HG03103 (cell line): ENCODE measurements around the gene SLX4IP.
A peak's percentile ranks its signal among the peaks of the same experiment; 100 is the strongest.
"Not testable (repeated sequence)": the region's sequence is repeated elsewhere in the genome, so short reads cannot be mapped to it uniquely, and the experiment has no call there.

Experiments
- ATAC-seq: cut with Tn5 transposase; IDR thresholded peaks from one replicate; pipeline ENCODE4 v1.9.1; 2021; ENCODE audit warnings: low read depth; ENCODE audit not compliant: unreplicated experiment

Gene SLX4IP

DNA sequence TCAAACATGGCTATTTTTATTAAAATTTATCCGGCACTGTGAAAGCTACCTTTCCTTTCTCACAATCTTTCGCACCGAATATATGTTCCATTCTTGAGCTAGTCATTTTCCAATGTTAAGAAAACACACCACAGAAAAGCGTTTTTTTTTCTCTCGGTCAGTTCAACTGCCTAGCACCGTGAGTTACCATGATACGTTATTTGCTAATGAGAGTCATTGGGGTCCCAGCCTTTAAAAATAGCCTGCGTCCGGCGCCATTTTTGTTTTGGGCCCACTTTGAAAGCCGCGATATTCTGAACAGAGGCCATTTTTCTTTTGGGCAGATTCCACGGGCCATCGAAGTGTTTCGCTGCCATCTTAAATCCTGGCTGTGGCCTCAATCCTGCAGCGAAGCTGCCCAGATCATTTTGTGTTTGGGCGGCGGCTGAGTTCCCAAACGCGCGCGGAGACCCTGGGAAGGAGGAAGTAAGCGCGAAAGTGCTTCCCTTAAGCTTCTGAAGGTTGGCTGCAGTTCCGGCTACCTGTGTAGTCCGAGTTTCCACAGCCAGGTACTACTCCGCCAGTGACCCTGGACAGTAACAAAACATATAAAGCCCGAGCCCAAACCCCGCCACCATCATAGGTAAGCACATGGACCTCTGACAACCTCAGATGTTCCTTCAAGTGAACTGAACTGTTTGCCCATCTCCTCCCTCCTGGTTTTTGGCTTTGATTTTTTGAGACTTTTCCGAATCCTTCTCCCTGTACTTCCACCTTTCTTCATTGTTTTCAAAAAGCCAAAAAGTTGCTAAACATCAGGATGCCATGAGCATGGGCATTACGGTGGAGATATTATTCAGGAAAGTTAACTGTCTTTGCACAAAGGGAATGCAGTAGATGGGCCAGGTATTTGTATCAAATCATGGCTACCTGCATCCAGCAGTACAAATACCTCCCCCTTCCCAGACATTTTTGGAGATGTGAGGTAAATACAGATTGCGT, at the start of gene SLX4IP:
Gene SLX4IP, plus strand, starts transcription at position 474 of the 981 bp plus-strand sequence. CDS start 22,900 bp downstream, outside the sequence.
- ATAC-seq, result peak; percentile 58

DNA sequence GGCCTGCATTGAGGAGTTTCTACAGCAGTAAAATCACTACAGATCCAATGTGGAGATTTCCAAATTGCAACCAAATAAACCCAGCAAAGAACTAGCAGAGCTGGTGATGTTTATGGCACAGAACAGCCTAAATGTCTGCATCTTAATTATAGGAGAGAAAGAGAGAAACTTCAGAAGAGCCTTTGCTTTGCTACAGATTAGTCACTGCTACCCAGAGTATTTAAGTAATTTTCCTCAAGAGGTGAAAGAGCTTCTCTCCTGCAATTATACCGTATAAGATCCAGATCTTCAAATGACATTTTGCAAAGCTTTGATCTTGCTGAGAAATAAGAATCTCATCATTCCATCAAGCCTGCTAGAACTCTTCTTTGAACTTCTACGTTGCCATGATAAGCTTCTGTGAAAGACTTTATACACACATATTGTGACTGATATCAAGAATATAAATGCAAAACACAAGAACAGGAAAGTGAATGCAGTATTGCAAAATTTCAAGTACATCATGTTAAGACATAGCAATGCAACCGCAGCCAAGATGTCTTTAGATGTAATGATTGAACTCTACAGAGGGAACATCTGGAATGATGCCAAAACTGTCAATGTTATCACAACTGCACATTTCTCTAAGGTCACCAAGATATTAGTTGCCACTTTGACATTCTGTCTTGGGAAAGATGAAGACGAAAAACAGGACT, 49.1 kb upstream of the SLX4IP start:
- ATAC-seq, result no peak

DNA sequence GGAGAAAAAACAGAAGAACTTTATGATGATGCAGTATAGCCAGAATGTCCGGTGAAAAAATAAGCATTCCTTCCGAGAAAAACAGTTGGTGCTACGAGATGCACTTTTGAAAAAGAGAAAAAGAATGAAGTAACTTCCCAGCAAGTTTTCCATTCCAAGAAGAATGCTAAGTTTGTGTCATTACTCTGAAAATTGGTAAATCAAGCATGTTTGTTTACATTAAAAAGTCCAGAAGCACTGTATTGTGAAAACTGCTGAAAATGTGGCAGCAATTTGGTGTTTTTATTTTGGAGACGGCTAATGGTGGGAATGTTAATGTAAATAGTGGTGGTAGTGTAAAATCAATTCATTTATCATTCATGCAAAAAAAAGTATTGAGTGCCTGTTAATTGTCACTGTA, 47.4 kb upstream of the SLX4IP start:
- no peak for ATAC-seq

DNA sequence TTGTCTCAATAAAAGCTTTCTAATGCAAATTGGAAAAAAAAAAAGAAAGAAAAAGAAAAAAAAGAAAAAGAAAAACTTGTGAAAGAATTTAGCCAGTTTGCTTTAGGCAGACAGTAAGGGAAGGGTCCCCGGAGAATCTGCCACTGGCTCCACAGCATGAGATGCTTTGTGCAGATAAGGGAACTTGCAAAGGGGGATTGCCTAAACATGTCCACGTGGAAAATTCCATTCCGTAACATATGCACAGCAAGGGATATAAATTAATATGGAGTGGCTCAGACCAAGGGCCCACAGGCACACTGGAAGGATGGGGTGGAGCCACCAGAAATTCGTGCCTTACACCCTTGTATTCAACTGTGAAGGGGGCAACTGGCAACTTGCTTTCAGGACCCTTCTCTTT, 46.5 kb upstream of the SLX4IP start:
- no peak for ATAC-seq

DNA sequence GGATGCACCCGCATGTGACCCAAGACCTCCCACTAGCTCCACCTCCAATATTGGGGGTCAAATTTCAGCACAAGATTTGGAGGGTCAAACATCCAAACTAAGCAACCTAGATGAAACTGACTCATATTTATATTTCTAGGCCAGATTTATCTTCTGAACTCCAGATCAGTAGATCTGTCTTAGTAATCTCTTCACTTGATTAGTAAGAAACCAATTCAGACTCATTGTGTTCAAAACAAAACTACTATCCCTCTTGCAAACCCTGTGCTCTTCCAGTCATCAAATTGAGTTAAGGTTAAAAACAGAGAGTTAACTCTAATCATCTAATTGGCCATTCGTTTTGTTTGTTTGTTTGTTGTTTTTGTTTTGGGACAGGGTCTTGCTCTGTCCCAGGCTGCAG, 44.4 kb upstream of the SLX4IP start:
- no peak for ATAC-seq

DNA sequence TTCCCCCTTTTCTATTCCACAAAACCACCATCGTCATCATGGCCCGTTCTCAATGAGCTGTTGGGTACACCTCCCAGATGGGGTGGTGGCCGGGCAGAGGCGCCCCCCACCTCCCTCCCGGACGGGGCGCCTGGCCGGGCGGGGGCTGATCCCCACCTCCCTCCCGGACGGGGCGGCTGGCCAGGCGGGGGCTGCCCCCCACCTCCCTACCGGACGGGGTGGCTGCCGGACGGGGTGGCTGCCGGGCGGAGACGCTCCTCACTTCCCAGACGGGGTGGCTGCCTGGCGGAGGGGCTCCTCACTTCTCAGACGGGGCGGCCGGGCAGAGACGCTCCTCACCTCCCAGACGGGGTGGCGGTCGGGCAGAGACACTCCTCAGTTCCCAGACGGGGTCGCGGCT, 40.4 kb upstream of the SLX4IP start:
- not testable (repeated sequence) for ATAC-seq

DNA sequence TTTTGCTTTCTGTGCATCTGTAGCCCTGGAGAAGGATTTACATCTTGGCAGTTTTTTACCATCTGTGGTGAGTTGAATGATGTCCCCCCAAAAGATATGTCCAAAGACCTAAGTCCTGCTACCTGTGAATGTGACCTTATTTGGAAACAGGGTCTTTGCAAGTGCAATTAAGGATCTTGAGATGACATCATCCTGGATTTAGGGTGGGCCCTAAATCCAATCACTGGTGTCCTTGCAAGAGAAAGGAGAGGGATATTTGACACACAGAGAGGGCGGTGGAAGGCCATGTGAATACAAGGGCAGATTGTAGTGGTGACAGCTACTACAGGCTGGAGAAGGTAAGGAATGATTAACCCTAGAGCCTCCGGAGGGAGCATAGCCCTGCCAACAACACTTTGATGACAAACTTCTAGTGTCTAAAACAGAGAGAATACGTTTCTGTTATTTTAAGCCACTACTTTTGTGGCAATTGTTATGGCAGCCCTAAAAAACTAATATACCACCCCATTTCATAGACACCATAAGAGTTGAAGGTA, 36.2 kb upstream of the SLX4IP start:
- ATAC-seq, result no peak

DNA sequence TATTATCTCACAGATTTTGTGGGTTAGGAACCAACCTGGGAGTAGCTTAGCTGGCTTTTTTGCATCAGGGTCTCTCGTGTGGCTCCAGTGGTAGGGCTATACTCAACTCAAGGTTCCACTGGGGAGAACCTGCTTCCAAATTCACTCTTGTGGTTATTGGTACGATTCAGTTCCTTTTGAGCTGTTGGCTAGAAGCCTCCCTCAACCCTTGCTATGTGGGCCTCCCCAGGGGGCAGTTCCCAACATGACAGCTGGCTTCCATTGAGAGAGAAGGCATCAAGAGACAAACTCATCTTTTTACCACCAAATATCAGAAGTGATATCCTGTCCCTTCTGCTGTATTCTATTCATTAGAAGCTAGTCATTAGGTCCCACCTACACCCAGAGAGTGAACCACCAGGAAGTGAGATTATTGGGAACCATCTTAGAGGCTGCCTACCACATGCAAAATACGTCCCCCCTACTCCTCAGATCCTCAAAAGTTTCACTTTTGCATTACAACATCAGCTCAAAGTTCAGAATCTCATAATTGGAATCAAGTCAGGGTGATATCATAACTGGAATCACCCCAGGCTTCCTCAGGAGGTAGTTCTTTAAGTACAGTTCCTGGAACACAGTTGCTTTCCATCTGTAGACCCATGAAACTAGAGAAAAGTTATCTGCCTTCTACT, 32.0 kb upstream of the SLX4IP start:
- ATAC-seq, result peak; percentile 62

DNA sequence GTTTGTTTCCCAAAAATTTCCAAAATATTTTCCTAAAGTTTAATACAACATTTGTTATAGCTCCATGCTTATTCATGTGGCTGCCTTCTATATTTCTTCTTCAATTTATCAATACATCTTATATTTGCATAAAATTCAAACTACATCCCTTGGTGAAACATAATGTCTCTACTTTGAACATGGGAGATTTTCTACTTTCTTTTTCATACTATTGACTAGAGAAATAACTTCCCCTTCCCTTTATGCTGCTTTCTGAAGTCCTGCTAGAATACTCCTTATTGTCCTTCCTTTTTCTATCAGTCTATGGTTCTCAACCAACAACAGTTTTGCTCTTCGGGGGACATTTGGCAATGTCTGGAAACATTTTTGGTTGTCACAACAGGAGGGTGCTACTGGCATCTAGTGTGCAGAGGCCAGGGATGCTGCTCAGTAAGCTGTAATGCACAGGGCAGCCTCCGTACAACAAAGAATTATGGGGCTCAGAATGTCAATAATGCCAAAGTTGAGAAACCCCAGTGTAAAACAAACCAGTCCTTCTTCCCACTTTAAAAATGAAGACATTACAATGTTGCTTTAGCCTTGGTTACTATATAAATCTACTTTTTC, 31.0 kb upstream of the SLX4IP start:
- no peak for ATAC-seq

DNA sequence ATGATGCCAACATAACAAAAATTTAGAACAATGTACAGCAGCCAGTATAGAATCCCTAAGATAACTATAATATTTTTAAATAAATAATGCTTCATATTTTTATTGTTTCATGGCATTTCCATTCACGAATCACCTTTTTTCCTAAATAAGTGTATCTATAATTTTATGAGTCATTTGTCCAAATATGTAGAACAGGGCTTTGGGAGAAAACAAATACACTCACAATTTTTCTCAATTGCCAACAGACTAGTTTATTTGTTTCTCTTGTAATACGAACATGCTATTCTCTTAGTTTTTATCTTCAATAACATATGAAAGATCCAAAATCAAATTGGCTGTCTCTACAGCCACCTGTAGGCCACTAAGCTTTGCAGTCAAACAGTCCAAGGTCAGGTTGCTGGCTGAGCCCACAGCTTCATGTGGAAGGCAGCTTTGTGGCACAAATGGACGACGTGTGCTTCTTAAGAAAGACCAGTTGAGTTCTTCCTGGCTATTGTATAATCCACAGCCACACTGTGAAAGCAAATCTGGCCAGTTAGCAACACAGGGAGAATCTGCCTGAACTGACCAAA, 30.1 kb upstream of the SLX4IP start:
- ATAC-seq, result no peak

DNA sequence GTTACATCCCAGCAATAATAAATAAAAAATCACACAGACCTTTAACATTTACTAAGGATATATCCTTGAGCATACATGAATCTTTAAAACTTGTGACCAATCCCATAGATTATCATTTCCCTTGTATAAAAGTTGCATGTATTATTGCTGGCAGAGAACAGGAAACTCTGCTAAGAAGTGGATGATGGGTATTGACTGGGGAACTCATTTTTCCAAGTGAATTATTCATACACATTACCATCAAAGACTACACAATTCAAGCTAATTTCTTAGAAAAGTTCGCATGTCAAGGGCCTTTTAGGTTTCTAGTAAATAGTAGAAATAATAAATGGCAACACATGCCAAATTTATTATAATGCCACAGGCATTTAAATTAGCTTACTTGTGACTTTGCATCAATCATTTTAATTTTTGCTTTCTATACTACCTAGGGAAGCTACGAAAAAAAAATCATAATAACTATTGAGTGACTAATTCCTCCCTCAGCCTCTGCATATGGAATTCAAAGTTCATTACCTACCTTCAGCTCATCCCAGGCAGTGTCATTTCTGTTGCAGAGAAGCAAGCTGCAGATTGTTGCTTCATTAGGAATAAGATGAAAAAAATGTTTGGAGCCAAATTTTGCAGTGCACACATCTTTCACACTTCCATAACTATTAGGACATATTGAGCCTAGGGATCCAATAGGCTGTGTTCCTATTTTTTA, 26.8 kb upstream of the SLX4IP start:
- no peak for ATAC-seq

DNA sequence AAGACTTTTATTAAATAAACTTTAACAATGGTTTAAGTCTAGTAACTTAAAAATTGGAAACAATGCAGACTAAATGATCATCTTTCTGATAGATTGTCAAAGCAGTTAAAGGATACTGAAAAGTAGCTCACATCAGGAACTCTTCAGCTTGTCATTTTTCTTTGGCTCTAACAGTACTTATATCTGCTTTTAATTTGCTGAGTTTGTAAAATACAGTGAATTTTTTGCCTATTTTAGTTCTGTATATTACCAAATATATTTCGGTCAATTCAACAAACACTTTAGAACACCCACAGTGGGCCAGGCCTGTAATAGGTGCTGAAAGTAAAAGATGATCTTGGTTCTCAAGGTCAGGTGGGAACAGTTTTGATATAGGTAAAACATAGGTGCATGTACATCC, 23.4 kb upstream of the SLX4IP start:
- no peak for ATAC-seq

DNA sequence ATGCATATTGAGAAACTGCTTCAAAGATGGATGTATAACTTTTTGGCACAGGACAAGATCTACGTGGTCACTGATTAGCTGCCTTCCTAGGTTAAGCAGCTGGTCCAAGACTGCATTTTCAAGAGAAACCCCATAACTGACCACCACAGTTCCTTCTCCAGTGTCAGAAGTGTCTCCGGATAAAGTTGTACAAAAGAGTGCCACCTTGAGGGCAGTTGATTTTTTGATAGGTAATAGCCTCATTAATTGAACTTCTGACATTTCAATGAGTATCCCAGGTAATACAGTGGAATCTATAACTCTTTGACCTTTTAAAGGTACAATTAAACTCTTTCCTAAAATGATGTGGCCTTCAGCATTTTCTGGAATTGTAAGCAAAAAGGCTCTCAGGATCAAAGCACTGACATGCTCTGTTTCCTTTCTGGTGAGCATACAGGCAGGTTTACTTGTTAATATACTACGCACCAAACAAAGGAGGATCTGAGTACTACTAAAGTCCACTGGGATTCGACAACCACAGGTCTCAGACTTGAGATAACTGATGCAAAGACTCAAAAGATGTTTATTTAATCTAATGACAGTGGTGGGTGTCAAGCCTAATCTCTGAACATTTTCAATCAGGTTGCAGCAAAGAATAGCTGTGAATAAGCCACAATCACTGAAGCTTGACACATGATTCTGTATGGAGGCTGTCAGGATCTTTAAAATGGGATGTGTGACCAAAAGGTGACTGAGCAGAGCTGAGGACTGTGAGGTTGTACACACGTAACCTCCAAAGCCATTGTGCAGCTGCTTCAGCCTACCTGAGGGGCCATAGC, 22.3 kb upstream of the SLX4IP start:
- ATAC-seq, result no peak

DNA sequence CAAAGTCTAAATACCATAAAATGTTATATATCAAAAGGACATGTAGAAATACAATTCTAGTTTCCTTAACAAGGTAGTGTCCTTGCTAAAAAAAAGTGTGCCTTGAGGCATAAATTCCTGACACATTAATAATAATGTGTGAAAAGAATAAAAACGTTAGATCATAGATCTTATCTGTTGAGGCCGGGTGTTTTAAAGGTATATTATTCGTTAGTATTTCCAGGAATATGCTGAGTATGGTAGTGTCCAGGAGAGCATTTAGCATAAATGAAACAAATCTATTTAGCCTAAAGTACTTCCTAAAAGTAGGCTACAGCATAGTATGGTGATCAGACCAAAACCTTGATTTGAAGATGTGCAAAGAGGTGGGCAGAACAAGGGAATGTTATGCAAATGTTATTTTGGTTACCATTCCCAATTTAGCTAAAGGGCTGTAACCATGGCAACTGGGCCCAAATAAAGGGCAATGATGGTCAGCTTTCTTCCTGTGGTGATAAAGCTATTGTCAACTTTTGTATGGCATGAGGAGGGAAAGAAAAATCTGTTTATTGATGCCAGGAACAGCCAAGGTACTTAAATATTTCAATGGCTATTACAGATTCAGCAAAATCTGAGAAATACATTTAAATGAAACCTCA, 20.0 kb upstream of the SLX4IP start:
- no peak for ATAC-seq

DNA sequence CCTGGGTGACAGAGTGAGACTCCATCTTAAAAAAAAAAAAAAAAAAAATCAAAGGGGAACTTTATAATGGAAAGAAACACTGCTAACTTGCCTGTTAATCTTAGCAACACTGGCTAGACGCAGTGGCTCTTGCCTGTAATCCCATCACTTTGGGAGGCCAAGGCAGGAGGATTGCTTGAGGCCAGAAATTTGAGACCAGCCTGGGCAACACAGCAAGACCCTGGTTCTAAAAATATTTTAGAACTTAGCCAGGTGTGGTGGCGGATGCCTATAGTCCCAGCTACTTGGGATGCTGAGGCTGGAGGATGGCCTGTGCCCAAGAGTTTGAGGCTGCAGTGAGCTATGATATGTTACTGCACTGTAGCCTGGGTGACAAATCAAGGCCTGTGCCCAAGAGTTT, 17.9 kb upstream of the SLX4IP start:
- not testable (repeated sequence) for ATAC-seq

DNA sequence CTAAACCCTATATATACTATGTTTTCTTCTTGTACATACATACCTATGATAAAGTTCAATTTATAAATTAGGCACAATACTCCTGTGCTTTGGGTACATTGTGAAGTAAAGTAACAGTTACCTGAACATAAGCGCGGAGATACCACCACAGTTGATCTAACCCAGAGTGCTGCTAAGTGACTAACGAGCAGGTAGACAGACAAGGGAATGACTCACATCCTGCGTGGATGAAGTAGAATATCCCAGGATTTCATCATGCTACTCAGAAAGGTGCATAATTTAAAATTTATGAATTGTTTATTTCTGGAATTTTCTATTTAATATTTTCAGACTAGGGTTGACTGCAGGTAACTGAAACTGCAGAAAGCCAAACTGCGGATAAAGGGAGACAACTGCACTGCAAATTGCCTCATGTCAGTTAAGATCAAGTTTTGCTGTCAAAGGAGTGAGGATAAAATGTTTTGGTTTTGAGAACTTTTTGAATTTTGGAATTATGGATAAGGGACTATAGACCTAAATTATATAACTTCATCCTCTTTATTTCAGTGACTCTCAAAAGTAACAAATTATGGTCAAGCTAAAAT, 15.5 kb upstream of the SLX4IP start:
- no peak for ATAC-seq

DNA sequence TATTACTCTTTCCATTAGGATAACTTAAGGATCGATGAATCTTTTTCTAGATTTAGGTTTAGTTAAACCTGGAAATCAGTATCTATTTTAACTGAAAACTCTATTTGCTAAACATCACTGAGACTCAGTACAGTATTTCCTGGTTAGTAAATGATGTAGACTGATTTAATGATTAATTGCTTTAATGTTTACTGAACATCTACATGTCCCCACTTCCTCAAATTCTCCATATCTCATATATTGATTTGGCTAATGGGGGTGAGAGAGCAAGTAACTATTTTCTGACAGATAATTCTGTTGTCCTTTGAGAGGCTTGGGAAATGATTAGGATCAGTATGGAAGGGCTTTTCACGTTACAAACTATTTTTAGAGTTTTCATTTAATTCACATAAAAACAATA, 11.4 kb upstream of the SLX4IP start:
- no peak for ATAC-seq
